Endothelial cell of umbilical vein (primary cell): ENCODE results near the gene SERPINI1.

Source experiments
- CTCF ChIP-seq, 2 donors: IDR thresholded peaks; 1 replicate in 1 of 2; 2 replicates in 1 of 2; pipeline ENCODE4 v1.5.1; 2011; ENCODE audit warnings: low read length in 2 of 2, mild to moderate bottlenecking in 2 of 2, moderate library complexity in 2 of 2, control low read depth in 1 of 2, inconsistent platforms in 1 of 2, low read depth in 1 of 2; ENCODE audit not compliant: insufficient read depth in 1 of 2; ENCODE audit errors: extremely low read depth in 1 of 2
- EZH2 ChIP-seq: IDR thresholded peaks from 2 replicates; pipeline ENCODE4 v1.6.1; 2012; ENCODE audit warnings: borderline replicate concordance, low read depth, mild to moderate bottlenecking, moderate library complexity, low read length, inconsistent platforms; ENCODE audit not compliant: severe bottlenecking
- FOS ChIP-seq: IDR thresholded peaks from 2 replicates; pipeline ENCODE4 v1.6.1; 2011; ENCODE audit warnings: mild to moderate bottlenecking, low read length, moderate library complexity, borderline replicate concordance; ENCODE audit not compliant: insufficient read depth
- GATA2 ChIP-seq: IDR thresholded peaks from 2 replicates; pipeline ENCODE4 v1.7.0; 2011; ENCODE audit warnings: low read depth, mild to moderate bottlenecking, moderate library complexity, mixed read lengths, low read length; ENCODE audit not compliant: insufficient read length, insufficient read depth
- MAX ChIP-seq: IDR thresholded peaks from 2 replicates; pipeline ENCODE4 v1.6.1; 2011; ENCODE audit not compliant: insufficient read depth, insufficient read length
- MYC ChIP-seq: IDR thresholded peaks from one replicate; pipeline ENCODE4 v1.6.1; 2011; ENCODE audit warnings: mild to moderate bottlenecking, low read depth, low read length
- POLR2A ChIP-seq: IDR thresholded peaks from 2 replicates; pipeline ENCODE4 v1.6.1; 2012; ENCODE audit warnings: low read depth, mild to moderate bottlenecking, control low read depth, low read length
- POLR2AphosphoS5 ChIP-seq: IDR thresholded peaks from 2 replicates; pipeline ENCODE4 v1.6.1; 2012; ENCODE audit warnings: low read depth, mild to moderate bottlenecking, control low read depth, low read length, moderate library complexity; ENCODE audit not compliant: insufficient read depth

GRCh38 chr3:167866331-167866730 is 130.8 kb downstream of the SERPINI1 start:
- no peak for TF ChIP-seq CTCF (IDR thresholded peaks at IDR 0.05; ENCODE audit: extremely low read depth in 1 of 2, insufficient read depth in 1 of 2, low read depth in 1 of 2, low read length in 2 of 2)
- no peak for TF ChIP-seq EZH2
- no peak for TF ChIP-seq MYC
- no peak for TF ChIP-seq MAX
- TF ChIP-seq POLR2AphosphoS5 = no peak
- no peak for TF ChIP-seq POLR2A
- no peak for TF ChIP-seq GATA2
- no peak for TF ChIP-seq FOS
